HG03342 (cell line): ENCODE results near the gene CFAP97D1.
"Not testable (repeated sequence)": the region's sequence is repeated elsewhere in the genome, so short reads cannot be mapped to it uniquely, and the experiment has no call there.

Source experiments
- ATAC-seq: cut with Tn5 transposase; IDR thresholded peaks from one replicate; pipeline ENCODE4 v1.9.1; 2021; ENCODE audit warnings: mild to moderate bottlenecking, moderate library complexity; ENCODE audit not compliant: unreplicated experiment

Gene CFAP97D1

GRCh38 chr17:43792668-43793067 lies 12.4 kb downstream of the CFAP97D1 start:
- not testable (repeated sequence) for ATAC-seq

DNA sequence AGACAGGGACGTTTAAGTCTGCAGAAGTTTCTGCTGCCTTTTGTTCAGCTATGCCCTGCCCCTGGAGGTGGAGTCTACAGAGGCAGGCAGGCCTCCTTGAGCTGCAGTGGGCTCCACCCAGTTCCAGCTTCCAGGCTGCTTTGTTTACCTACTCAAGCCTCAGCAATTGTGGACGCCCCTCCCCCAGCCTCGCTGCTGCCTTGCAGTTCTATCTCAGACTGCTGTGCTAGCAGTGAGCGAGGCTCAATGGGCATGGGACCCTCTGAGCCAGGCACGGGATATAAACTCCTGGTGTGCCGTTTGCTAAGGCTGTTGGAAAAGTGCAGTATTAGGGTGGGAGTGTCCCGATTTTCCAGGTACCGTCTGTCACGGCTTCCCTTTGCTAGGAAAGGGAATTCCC lies 17.8 kb downstream of the CFAP97D1 start:
- ATAC-seq = not testable (repeated sequence)

GRCh38 chr17:43799047-43799446 lies 18.8 kb downstream of the CFAP97D1 start:
- no peak for ATAC-seq

DNA sequence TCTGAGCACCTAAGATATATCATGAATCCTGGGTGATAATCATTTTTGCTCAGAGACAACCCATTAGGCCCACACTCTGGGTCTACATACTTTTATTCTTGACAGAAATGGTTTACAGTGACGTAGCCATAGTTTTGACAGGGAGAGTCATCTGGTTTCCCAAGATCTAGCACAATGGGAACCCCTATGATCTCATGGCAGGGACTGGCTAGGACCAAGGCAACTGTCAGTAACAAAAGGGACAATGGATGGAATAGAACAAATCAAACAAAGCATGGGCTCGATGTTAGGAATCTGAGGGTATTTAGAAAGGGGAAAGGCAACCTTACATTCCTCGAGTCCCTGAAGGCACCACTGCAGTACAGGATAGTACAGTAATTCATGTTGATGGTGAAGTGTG lies 20.5 kb downstream of the CFAP97D1 start:
- no peak for ATAC-seq

DNA sequence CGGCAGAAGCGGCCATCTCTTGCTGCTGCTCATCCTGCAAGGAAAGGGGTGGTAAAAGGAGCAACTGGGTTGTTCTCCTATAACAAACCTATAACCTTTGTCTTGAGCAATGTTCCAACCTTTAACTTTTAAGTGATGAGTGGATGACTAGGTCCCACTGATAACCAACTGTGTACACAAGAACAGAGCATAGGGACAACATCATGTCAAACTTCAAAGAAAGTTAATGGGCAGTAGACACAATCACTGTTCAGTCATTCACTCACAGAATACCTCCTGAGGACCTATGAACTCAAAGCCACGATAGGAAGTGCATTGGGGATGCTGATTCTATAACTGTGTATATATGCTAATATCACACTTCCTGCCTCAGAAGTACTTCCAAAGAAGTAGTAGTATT lies 21.6 kb downstream of the CFAP97D1 start:
- ATAC-seq = no peak

DNA sequence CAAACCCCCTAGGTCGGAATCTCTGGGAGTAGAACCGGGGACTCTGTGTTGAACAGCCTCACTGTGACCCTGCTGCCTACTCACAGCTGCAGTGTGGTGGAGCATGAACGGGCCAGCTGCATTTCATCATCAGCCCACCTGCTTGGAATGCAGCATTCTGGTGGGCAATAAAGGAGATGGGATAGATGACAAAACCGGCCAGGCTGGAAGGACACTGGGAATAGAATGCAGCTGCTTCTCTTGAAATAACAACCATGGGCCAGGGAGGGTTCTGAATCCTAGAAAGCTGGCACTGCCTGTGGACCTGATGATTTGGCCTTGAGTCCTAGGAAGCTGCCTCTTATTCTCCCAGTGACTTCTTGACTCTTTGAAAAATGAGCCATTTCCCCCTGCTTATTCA lies 23.5 kb downstream of the CFAP97D1 start:
- ATAC-seq = no peak

DNA sequence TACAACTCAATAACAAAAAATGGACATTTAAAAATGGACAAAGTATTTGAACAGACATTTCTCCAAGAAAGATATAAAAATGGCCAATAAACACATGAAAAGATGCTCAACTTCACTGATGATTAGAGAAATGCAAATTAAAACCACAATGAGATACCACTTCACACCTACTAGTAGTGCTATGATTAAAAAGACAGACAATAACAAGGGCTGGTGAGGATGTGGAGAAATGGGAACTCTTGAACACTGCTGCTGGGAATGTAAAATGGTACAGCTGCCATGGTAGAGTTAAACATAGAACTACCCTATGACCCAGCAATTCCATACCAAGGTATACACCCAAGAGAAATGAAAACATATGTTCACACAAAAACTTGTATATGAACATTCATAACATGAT lies 24.9 kb downstream of the CFAP97D1 start:
- no peak for ATAC-seq

GRCh38 chr17:43808076-43808475 lies 27.8 kb downstream of the CFAP97D1 start:
- ATAC-seq = no peak

DNA sequence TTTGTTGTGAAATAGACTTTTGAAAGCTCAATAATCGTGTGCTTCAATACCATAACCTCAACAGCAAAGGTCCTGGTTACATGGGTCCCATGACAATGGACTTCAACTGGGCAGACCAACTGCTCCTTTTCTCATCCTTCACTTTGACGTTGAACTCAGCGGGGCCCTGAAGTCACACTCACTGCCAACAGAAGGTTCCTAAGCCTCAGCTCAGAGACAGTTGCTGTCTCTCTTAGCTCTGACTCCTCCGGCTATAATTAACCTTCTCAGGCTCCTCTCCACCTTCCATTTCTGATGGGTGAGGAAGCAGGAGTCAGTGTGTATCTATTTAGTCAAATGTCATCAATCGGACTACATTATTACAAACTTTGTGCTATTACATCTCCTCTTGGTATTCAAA lies 28.9 kb downstream of the CFAP97D1 start:
- no peak for ATAC-seq

DNA sequence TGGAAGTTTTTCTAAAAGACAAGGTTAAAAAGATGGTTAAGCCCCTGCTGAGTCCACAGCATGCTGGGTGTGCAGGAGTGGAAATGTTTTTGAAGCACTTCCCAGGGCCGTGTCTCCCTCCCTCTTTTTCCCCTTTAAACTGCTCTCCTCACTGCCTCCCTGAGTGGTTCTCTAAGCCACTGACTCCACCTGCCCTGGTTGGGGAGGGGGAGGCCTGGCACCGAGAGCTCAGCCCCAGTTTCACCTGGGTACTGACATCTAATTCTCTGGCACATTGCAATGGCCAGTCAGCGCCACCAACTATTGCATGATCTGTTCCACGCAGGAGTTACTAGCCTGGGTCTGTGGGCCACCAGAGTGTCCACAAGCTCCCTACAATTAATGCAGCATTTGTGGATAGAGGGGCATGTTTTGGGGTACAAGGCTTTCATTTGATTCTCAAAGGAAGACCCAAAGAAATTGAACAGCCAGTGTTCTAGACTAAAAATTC lies 30.0 kb downstream of the CFAP97D1 start:
- ATAC-seq = no peak

- no peak for ATAC-seq
These were observed 30.6 kb downstream of the CFAP97D1 start for GRCh38 chr17:43810823-43811222.

DNA sequence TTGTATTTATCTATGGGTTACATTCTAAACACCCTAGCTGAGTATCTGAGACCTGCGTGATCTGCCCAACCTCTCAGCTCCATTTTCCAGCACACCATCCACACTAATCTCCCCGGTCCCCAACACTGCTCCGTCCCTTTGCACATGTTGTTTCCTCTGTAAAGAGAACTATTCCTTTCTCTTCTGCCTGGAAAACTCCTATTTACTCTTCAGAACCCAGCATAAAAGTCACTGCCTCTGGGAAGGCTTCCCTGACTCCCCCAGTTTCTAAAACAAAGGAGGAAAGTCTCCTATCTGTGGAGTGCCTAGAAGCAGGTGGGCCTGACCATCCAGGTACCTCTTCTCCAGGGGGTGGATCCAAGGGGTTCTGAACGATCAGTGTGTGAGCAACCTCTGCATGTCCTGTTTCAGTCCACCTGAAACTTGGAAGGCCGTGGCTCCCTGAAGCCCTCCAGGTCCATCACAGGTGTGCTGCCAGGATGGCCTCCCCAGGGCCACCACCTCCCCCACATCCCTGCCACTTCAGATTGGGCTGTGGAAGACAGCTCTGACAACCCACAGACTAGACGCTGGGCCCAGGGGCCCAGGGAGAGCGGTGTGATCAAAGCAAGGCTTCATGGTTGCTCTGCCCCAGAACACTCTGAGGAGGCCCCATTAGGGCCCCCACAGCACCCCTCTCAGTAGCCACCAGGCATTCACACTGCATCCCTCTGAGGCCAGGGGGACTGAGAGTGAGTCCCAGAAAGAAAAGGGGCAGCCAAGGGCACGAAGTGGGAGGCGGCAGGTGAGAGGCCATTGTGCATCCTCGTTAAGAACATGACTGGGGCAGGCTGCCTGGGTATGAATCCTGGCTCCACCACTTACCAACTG lies 32.4 kb downstream of the CFAP97D1 start:
- ATAC-seq = no peak

GRCh38 chr17:43813386-43813785 lies 33.2 kb downstream of the CFAP97D1 start:
- ATAC-seq = no peak

DNA sequence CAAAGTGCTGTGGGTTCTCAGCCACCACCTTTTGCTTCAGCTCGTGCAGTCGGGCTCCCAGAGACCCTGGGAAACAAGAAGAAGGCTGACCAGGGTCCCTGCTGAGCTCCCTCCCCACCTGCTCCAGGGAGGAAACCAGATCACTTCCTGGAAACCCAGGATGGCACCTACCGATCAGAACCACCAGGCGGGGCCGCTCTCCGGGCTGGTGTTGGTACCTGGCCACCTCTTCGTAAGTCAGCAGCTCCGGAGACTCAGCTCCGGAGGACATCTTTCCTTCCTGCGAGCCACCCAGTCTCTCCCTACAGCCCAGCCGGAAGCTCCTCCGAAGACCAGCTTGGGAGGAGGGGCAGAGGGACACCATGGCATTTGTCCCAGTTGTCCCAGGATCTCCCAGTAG lies 33.8 kb downstream of the CFAP97D1 start:
- ATAC-seq = no peak

GRCh38 chr17:43814714-43815113 lies 34.5 kb downstream of the CFAP97D1 start:
- no peak for ATAC-seq

DNA sequence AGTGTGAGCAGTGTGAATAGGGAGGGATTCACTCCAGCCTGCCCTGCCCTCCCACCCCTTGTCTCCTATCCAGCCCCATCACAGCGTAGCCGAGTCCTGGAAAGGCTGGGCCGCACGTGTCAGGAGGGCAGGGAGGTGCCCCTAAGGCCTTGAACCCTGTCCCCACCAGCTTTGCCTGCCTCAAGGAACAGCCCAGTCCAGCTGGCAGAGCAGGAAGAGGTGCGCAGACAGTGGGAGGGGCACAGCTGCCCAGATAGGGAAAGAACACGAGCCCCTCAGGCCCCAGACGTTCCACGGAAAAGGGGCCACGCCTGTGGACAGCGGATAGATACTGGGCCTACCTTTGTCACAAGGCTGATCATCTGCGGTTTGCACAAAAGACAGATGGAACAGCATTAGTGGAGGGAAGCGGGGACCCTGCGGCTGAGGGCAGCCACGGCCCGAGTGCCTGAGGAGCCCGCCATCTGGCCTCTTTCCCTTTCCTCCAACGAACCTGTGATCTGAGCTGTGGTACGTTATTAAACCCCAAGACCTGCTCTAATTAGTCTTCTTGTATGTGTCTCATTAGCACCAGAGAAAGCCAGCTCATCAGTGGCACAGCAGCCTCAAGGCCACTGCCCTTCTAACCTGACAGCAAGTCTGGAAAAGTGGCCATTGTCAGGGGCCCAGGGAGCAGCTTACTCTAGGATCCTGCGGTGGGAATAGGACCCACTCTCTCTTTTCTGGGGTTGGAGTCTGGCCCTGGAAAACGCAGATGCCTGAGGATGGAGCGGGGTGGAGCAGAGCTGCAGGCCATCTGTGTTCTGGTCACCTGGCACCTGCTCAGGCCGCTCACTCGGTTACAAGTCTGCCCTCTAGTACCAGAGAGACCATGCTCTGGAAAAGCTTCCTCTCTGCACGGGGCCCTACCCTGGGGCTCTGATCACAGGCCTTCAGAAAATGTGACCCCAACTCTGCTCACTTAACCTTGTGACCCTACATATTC lies 36.4 kb downstream of the CFAP97D1 start:
- ATAC-seq = no peak

DNA sequence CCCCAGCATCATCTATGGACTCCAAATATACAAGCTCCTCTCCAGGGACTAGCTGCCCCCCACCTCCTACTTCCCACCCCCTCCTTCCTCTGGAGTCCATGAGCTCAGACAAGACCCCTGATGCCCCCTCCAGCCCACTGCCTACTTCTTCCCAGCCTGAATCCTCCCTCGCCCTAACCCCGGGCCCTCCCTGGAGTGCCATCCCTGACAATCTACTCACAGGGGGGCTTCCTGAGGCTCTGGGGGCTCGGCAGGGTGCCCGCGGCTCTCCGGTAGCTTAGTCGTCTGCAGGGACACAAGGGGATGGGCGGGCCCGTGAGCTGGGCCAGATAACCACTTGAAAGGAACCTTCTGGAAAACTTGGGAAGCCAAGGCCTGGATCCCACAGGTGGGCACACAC lies 37.6 kb downstream of the CFAP97D1 start:
- ATAC-seq = no peak

DNA sequence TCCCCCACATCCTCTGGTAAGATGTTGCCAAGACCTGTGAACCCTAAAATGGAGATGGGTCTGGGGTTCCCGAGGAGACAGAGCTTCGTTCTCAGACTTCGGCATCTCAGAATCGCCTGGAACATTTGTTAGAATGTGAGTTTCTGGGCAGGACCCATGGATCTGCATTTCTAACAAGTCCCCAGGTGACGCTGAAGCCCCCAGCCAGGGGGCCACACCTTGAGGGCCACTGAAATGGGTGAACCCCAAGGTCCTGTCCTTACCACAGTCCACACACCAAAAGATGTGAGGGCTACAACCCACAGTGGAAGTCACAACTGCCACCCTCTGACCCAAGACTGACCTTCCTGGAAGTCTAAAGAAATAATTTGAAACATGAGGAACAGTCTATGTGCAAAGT lies 38.7 kb downstream of the CFAP97D1 start:
- ATAC-seq = no peak

DNA sequence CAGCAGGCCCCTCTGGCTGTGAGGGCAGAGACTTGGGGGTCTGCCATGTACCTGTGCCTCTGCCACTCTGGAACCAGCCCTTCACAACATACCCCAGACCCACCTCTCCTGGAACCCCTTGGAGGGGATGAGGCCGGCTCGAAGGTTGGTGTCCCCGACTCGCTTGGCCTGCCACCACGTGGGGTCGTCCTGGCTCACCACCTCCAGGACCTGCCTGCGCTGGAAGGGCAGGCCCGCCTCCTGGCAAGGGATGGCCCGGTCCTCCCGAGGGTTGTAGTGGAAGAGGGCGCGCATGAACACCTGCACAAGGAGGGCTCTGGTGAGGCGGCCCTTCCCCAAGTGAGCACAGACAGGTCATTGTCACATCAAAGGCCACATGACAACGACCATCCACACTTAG lies 40.5 kb downstream of the CFAP97D1 start:
- ATAC-seq = no peak

- ATAC-seq = no peak
These were observed 42.4 kb downstream of the CFAP97D1 start for GRCh38 chr17:43822570-43823190.
